HG03135 (cell line): ENCODE measurements around the gene KY.

Source experiments
- ATAC-seq: cut with Tn5 transposase; IDR thresholded peaks from one replicate; pipeline ENCODE4 v1.9.1; 2021; ENCODE audit warnings: mild to moderate bottlenecking, moderate library complexity; ENCODE audit not compliant: unreplicated experiment

Gene KY

GRCh38 chr3:134559591-134559990 lies 91.2 kb downstream of the KY start:
- ATAC-seq, result no peak
